MM.1S (cell line): Measurements from ENCODE around the gene CDKN2AIP.

Experiments used
- CTCF ChIP-seq: fragments of 300-600 bp; sonication (generic); IDR thresholded peaks from 2 replicates; pipeline ENCODE4 v1.5.1; 2016; ENCODE audit warnings: antibody characterized with exemption, low read length, mixed read lengths
- EZH2 ChIP-seq: fragments of 300-600 bp; sonication (generic); optimal IDR thresholded peaks from 2 replicates; pipeline ENCODE3; 2017; ENCODE audit warnings: low read depth, mild to moderate bottlenecking, antibody characterized with exemption, low read length, mixed read lengths

- TF ChIP-seq CTCF (no peak), EZH2 (no peak)
These were observed 5.8 kb upstream of the CDKN2AIP start for GRCh38 chr4:183438458-183439113.
